ENCODE measurements around the gene PSAT1.
A peak's percentile ranks its signal among the peaks of the same experiment; 100 is the strongest.

The PSAT1 gene

GRCh38 chr9:78354324-78354973, 57.5 kb downstream of the PSAT1 start:
- intact Hi-C loops (cut with DNase I), result no loop called here

GRCh38 chr9:78354989-78355388, 58.1 kb downstream of the PSAT1 start:
- peak in 1 of 42 donors; percentile 5 for DNase-seq
- intact Hi-C loops (cut with DNase I), result no loop called here

More at GRCh38 chr9:78354324-78354973, 57.5 kb downstream of the PSAT1 start:
- DNase-seq, result no peak

- intact Hi-C loops (cut with DNase I), result no loop called here
- DNase-seq, result no peak
These were observed 59.7 kb downstream of the PSAT1 start for GRCh38 chr9:78356634-78357033.

GRCh38 chr9:78357165-78357873, 60.4 kb downstream of the PSAT1 start:
- DNase-seq, result no peak

GRCh38 chr9:78358329-78359051, 61.6 kb downstream of the PSAT1 start:
- intact Hi-C loops (cut with DNase I), result no loop called here
- DNase-seq, result no peak

More at GRCh38 chr9:78357165-78357873, 60.4 kb downstream of the PSAT1 start:
- intact Hi-C loops (cut with DNase I), result no loop called here

- intact Hi-C loops (cut with DNase I), result loop anchor here (10.0 kb wide), 1 partner anchor 58 kb away; no protein-coding TSS in a partner anchor
- no peak for DNase-seq
These were observed 66.3 kb downstream of the PSAT1 start for GRCh38 chr9:78363221-78363620.

- peak in 1 of 42 donors; percentile 34 for DNase-seq
- intact Hi-C loops (cut with DNase I), result loop anchor here (10.0 kb wide), 1 partner anchor 61 kb away; no protein-coding TSS in a partner anchor
These were observed 69.1 kb downstream of the PSAT1 start for GRCh38 chr9:78365748-78366697.

- DNase-seq, result peak in 1 of 42 donors; percentile 26
- intact Hi-C loops (cut with DNase I), result loop anchor here (10.0 kb wide), 1 partner anchor 62 kb away; no protein-coding TSS in a partner anchor
These were observed 69.9 kb downstream of the PSAT1 start for GRCh38 chr9:78366827-78367226.

GRCh38 chr9:78368236-78368635, 71.3 kb downstream of the PSAT1 start:
- intact Hi-C loops (cut with DNase I), result loop anchor here (2.0 to 10.0 kb wide), 2 partner anchors 63 to 107 kb away; no protein-coding TSS in a partner anchor

GRCh38 chr9:78369639-78370219, 72.8 kb downstream of the PSAT1 start:
- intact Hi-C loops (cut with DNase I), result loop anchor here (2.0 to 10.0 kb wide), 2 partner anchors 65 to 109 kb away; no protein-coding TSS in a partner anchor
- peak; percentile 45 to 95 (median 87) for DNase-seq

More at GRCh38 chr9:78368236-78368635, 71.3 kb downstream of the PSAT1 start:
- DNase-seq, result no peak

GRCh38 chr9:78370991-78371390, 74.1 kb downstream of the PSAT1 start:
- intact Hi-C loops (cut with DNase I), result no loop called here
- DNase-seq, result no peak

GRCh38 chr9:78371981-78372380, 75.1 kb downstream of the PSAT1 start:
- DNase-seq, result no peak
- intact Hi-C loops (cut with DNase I), result no loop called here
